Activated CD8-positive, alpha-beta T cell treated with anti-CD3 and anti-CD28 coated beads for 36 hours (primary cell): ENCODE measurements around the gene SHC2. TPM values are rescaled to one million over a fixed set of nuclear protein-coding genes. Genes with fewer than 3 reads are reported as not detected.
"Not testable (repeated sequence)": the region's sequence is repeated elsewhere in the genome, so short reads cannot be mapped to it uniquely, and the experiment has no call there.

Source experiments
- ATAC-seq: fragments of 200-7000 bp; cut with Tn5 transposase; one replicate; pipeline ENCODE4 v1.10.0; 2021; ENCODE audit warnings: mild to moderate bottlenecking, moderate library complexity
- CTCF ChIA-PET: fragments of 350-600 bp; sonication (Branson Sonifier 250); formaldehyde crosslinking; loops from one replicate; lab custom pipeline; 2021; ENCODE audit warnings: antibody characterized with exemption; lab: Charles Lee
- POLR2A ChIA-PET: fragments of 350-600 bp; sonication (Branson Sonifier 250); formaldehyde crosslinking; loops from one replicate; lab custom pipeline; 2021; ENCODE audit warnings: antibody characterized with exemption; lab: Charles Lee
- DNase-seq: peaks from one replicate; pipeline ENCODE4 v3.0.0-alpha.2; 2020
- H3K27ac Mint-ChIP-seq: one replicate; pipeline ENCODE4 v1.8.0; 2021; ENCODE audit warnings: mild to moderate bottlenecking, mixed read lengths
- H3K27me3 Mint-ChIP-seq: one replicate; pipeline ENCODE4 v1.8.0; 2021; ENCODE audit warnings: mixed read lengths
- H3K36me3 Mint-ChIP-seq: one replicate; pipeline ENCODE4 v1.8.0; 2021; ENCODE audit warnings: low read depth, mixed read lengths
- H3K4me1 Mint-ChIP-seq: one replicate; pipeline ENCODE4 v1.8.0; 2021; ENCODE audit warnings: low read depth, mixed read lengths
- H3K4me3 Mint-ChIP-seq: one replicate; pipeline ENCODE4 v1.8.0; 2021; ENCODE audit warnings: mild to moderate bottlenecking, moderate library complexity, mixed read lengths
- H3K9me3 Mint-ChIP-seq: one replicate; pipeline ENCODE4 v1.8.0; 2021; ENCODE audit warnings: mixed read lengths
- CTCF ChIP-seq: fragments of 200-600 bp; IDR thresholded peaks from one replicate; pipeline ENCODE4 v1.8.0; 2022; ENCODE audit warnings: antibody characterized with exemption, mild to moderate bottlenecking
- intact Hi-C: fragments of 100-400 bp; cut with micrococcal nuclease; formaldehyde crosslinking; loops from one replicate; pipeline ENCODE4 v1.10.0; 2022
- total RNA-seq, 2 experiments: library from RNA; stranded (reverse); gene quantifications; one replicate each; pipeline ENCODE4 v1.2.3, GENCODE V29; 2021

SHC2 gene
- total RNA-seq, 2 experiments from 2014 or later: 0.25 to 0.45 TPM

GRCh38 chr19:425056-425455 lies 35.8 kb downstream of the SHC2 start:
- DNase-seq (no peak), ATAC-seq (no peak)
- Mint-ChIP-seq H3K4me1 (no peaks in the 10 kb centered on the region), H3K27ac (no peak overlapping the region), H3K27me3 (no peaks in the 10 kb centered on the region), H3K4me3 (no peak overlapping the region), H3K36me3 (no peaks in the 10 kb centered on the region), H3K9me3 (no peaks in the 10 kb centered on the region)
- ChIA-PET CTCF (no interaction called here), POLR2A (interaction anchor here (1.6 kb wide), 1 partner anchor 16 kb away, joined by 3 read pairs; the partner anchor contains the start of gene C2CD4C)
- no peak for TF ChIP-seq CTCF
- intact Hi-C loops: no loop called here

GRCh38 chr19:424546-424945 lies 36.3 kb downstream of the SHC2 start:
- Mint-ChIP-seq H3K27me3 (no peaks in the 10 kb centered on the region), H3K4me3 (no peak overlapping the region), H3K27ac (no peak overlapping the region), H3K36me3 (no peaks in the 10 kb centered on the region), H3K9me3 (no peaks in the 10 kb centered on the region), H3K4me1 (no peaks in the 10 kb centered on the region)
- DNase-seq (no peak), ATAC-seq (no peak)
- no peak for TF ChIP-seq CTCF
- intact Hi-C loops: no loop called here
- ChIA-PET POLR2A (interaction anchor here (1.6 kb wide), 1 partner anchor 15 kb away, joined by 3 read pairs; the partner anchor contains the start of gene C2CD4C), CTCF (no interaction called here)

GRCh38 chr19:423691-424466 lies 37.0 kb downstream of the SHC2 start:
- intact Hi-C loops: no loop called here
- Mint-ChIP-seq H3K27ac (no peak overlapping the region), H3K4me1 (no peaks in the 10 kb centered on the region), H3K4me3 (no peak overlapping the region), H3K27me3 (no peaks in the 10 kb centered on the region), H3K36me3 (no peaks in the 10 kb centered on the region), H3K9me3 (no peaks in the 10 kb centered on the region)
- TF ChIP-seq CTCF: no peak
- ChIA-PET CTCF (no interaction called here), POLR2A (interaction anchor here (1.0 to 1.6 kb wide), 2 partner anchors 11 to 15 kb away, joined by 3 read pairs; partner anchors contain the start of gene C2CD4C)
- ATAC-seq (no peak), DNase-seq (no peak)

GRCh38 chr19:422917-423226 lies 38.0 kb downstream of the SHC2 start:
- H3K36me3 Mint-ChIP-seq, CTCF ChIA-PET, H3K27ac Mint-ChIP-seq, H3K4me1 Mint-ChIP-seq, POLR2A ChIA-PET, ATAC-seq, intact Hi-C loops, H3K4me3 Mint-ChIP-seq, DNase-seq, H3K27me3 Mint-ChIP-seq, H3K9me3 Mint-ChIP-seq: not testable (repeated sequence)

GRCh38 chr19:422213-422916 lies 38.5 kb downstream of the SHC2 start:
- TF ChIP-seq CTCF: no peak
- Mint-ChIP-seq H3K4me1 (no peaks in the 10 kb centered on the region), H3K27ac (no peak overlapping the region), H3K4me3 (no peak overlapping the region), H3K9me3 (no peaks in the 10 kb centered on the region), H3K36me3 (no peaks in the 10 kb centered on the region), H3K27me3 (no peaks in the 10 kb centered on the region)
- ATAC-seq: no peak
- no peak for DNase-seq
- intact Hi-C loops: no loop called here
- ChIA-PET CTCF (no interaction called here), POLR2A (no interaction called here)
